HEK293 (cell line): ENCODE results near the gene ZNF8.
A peak's percentile ranks its signal among the peaks of the same experiment; 100 is the strongest.

Source experiments
- ZNF132 ChIP-seq: fragments of 450-650 bp; formaldehyde crosslinking; IDR thresholded peaks from 2 replicates; pipeline ENCODE4 v1.5.1; 2017; ENCODE audit warnings: missing biosample characterization, missing genetic modification characterization, borderline replicate concordance
- ZNF366 ChIP-seq: fragments of 450-650 bp; formaldehyde crosslinking; conservative IDR thresholded peaks from 2 replicates; pipeline ENCODE4 v1.5.1; 2016; ENCODE audit warnings: missing biosample characterization, missing genetic modification characterization
- ZNF394 ChIP-seq: fragments of 450-650 bp; formaldehyde crosslinking; IDR thresholded peaks from 2 replicates; pipeline ENCODE4 v1.5.1; 2016; ENCODE audit warnings: missing biosample characterization, missing genetic modification characterization, mild to moderate bottlenecking, moderate library complexity, borderline replicate concordance
- ZNF518A ChIP-seq: fragments of 450-650 bp; formaldehyde crosslinking; conservative IDR thresholded peaks from 2 replicates; pipeline ENCODE4 v1.5.1; 2016; ENCODE audit warnings: low read depth, missing biosample characterization, missing genetic modification characterization
- ZNF555 ChIP-seq: fragments of 450-650 bp; formaldehyde crosslinking; conservative IDR thresholded peaks from 2 replicates; pipeline ENCODE4 v1.5.1; 2017; ENCODE audit warnings: missing biosample characterization, mild to moderate bottlenecking, missing genetic modification characterization, inconsistent platforms
- ZNF561 ChIP-seq: fragments of 450-650 bp; IDR thresholded peaks from 2 replicates; pipeline ENCODE4 v1.5.1; 2018; ENCODE audit warnings: missing biosample characterization, missing genetic modification characterization, borderline replicate concordance
- ZNF629 ChIP-seq: fragments of 450-650 bp; formaldehyde crosslinking; IDR thresholded peaks from 2 replicates; pipeline ENCODE4 v1.5.1; 2017; ENCODE audit warnings: missing biosample characterization, missing genetic modification characterization
- ZNF664 ChIP-seq: fragments of 450-650 bp; formaldehyde crosslinking; IDR thresholded peaks from 2 replicates; pipeline ENCODE4 v1.5.1; 2016; ENCODE audit warnings: missing biosample characterization, missing genetic modification characterization
- ZSCAN30 ChIP-seq: fragments of 450-650 bp; IDR thresholded peaks from 2 replicates; pipeline ENCODE4 v1.5.1; 2018; ENCODE audit warnings: missing biosample characterization, mild to moderate bottlenecking, missing genetic modification characterization, moderate library complexity
- TF ChIP-seq, protein P1 (sequence below): fragments of 450-650 bp; formaldehyde crosslinking; IDR thresholded peaks from 2 replicates; pipeline ENCODE4 v1.5.1; 2016; ENCODE audit warnings: missing biosample characterization, missing genetic modification characterization, borderline replicate concordance
- TF ChIP-seq, protein P2 (sequence below): fragments of 450-650 bp; formaldehyde crosslinking; conservative IDR thresholded peaks from 2 replicates; pipeline ENCODE4 v1.5.1; 2016; ENCODE audit warnings: low read depth, missing biosample characterization, missing genetic modification characterization
- TF ChIP-seq, protein P3 (sequence below): fragments of 450-650 bp; formaldehyde crosslinking; IDR thresholded peaks from 2 replicates; pipeline ENCODE4 v1.5.1; 2016; ENCODE audit warnings: missing biosample characterization, missing genetic modification characterization
- TF ChIP-seq, protein P4 (sequence below): fragments of 450-650 bp; formaldehyde crosslinking; IDR thresholded peaks from 2 replicates; pipeline ENCODE4 v1.5.1; 2016; ENCODE audit warnings: missing biosample characterization, missing genetic modification characterization

The ZNF8 gene

DNA sequence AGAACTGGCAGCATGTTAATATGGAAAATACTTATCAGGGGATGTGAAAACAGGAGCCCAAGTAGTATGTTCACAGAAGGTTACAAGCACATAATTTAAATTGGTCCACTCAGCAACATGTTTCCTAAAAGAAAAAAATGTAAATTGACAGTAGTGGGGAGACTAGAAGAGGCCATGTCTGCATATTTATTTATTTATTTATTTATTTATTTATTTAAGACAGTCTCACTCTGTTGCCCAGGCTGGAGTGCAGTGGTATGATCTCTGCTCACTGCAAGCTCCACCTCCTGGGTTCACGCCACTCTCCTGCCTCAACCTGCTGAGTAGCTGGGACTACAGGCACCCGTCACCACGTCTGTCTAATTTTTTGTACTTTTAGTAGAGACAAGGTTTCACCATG, 13.7 kb upstream of the ZNF8 start (continued):
- TF ChIP-seq, protein P1, sequence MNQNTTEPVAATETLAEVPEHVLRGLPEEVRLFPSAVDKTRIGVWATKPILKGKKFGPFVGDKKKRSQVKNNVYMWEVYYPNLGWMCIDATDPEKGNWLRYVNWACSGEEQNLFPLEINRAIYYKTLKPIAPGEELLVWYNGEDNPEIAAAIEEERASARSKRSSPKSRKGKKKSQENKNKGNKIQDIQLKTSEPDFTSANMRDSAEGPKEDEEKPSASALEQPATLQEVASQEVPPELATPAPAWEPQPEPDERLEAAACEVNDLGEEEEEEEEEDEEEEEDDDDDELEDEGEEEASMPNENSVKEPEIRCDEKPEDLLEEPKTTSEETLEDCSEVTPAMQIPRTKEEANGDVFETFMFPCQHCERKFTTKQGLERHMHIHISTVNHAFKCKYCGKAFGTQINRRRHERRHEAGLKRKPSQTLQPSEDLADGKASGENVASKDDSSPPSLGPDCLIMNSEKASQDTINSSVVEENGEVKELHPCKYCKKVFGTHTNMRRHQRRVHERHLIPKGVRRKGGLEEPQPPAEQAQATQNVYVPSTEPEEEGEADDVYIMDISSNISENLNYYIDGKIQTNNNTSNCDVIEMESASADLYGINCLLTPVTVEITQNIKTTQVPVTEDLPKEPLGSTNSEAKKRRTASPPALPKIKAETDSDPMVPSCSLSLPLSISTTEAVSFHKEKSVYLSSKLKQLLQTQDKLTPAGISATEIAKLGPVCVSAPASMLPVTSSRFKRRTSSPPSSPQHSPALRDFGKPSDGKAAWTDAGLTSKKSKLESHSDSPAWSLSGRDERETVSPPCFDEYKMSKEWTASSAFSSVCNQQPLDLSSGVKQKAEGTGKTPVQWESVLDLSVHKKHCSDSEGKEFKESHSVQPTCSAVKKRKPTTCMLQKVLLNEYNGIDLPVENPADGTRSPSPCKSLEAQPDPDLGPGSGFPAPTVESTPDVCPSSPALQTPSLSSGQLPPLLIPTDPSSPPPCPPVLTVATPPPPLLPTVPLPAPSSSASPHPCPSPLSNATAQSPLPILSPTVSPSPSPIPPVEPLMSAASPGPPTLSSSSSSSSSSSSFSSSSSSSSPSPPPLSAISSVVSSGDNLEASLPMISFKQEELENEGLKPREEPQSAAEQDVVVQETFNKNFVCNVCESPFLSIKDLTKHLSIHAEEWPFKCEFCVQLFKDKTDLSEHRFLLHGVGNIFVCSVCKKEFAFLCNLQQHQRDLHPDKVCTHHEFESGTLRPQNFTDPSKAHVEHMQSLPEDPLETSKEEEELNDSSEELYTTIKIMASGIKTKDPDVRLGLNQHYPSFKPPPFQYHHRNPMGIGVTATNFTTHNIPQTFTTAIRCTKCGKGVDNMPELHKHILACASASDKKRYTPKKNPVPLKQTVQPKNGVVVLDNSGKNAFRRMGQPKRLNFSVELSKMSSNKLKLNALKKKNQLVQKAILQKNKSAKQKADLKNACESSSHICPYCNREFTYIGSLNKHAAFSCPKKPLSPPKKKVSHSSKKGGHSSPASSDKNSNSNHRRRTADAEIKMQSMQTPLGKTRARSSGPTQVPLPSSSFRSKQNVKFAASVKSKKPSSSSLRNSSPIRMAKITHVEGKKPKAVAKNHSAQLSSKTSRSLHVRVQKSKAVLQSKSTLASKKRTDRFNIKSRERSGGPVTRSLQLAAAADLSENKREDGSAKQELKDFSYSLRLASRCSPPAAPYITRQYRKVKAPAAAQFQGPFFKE (tag by site-specific recombination) = no peak
- TF ChIP-seq, protein P2, sequence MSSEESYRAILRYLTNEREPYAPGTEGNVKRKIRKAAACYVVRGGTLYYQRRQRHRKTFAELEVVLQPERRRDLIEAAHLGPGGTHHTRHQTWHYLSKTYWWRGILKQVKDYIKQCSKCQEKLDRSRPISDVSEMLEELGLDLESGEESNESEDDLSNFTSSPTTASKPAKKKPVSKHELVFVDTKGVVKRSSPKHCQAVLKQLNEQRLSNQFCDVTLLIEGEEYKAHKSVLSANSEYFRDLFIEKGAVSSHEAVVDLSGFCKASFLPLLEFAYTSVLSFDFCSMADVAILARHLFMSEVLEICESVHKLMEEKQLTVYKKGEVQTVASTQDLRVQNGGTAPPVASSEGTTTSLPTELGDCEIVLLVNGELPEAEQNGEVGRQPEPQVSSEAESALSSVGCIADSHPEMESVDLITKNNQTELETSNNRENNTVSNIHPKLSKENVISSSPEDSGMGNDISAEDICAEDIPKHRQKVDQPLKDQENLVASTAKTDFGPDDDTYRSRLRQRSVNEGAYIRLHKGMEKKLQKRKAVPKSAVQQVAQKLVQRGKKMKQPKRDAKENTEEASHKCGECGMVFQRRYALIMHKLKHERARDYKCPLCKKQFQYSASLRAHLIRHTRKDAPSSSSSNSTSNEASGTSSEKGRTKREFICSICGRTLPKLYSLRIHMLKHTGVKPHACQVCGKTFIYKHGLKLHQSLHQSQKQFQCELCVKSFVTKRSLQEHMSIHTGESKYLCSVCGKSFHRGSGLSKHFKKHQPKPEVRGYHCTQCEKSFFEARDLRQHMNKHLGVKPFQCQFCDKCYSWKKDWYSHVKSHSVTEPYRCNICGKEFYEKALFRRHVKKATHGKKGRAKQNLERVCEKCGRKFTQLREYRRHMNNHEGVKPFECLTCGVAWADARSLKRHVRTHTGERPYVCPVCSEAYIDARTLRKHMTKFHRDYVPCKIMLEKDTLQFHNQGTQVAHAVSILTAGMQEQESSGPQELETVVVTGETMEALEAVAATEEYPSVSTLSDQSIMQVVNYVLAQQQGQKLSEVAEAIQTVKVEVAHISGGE (tag by site-specific recombination) = peak; percentile 37; the same call in 1 of the 2 replicates
- TF ChIP-seq ZNF629 (tag by site-specific recombination) = no peak
- no peak for TF ChIP-seq ZNF132 (tag by site-specific recombination)
- no peak for TF ChIP-seq ZSCAN30 (tag by site-specific recombination)
- TF ChIP-seq, protein P3, sequence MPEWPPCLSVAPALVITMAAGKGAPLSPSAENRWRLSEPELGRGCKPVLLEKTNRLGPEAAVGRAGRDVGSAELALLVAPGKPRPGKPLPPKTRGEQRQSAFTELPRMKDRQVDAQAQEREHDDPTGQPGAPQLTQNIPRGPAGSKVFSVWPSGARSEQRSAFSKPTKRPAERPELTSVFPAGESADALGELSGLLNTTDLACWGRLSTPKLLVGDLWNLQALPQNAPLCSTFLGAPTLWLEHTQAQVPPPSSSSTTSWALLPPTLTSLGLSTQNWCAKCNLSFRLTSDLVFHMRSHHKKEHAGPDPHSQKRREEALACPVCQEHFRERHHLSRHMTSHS = no peak
- TF ChIP-seq ZNF394 (tag by site-specific recombination) = peak; percentile 67; the same call in 1 of the 2 replicates
- peak; percentile 55 for TF ChIP-seq ZNF518A (tag by site-specific recombination)
- 0 out of 2 replicates have a peak, but pooled peaks have one; percentile 18 for TF ChIP-seq ZNF664 (tag by site-specific recombination)
- TF ChIP-seq, protein P4, sequence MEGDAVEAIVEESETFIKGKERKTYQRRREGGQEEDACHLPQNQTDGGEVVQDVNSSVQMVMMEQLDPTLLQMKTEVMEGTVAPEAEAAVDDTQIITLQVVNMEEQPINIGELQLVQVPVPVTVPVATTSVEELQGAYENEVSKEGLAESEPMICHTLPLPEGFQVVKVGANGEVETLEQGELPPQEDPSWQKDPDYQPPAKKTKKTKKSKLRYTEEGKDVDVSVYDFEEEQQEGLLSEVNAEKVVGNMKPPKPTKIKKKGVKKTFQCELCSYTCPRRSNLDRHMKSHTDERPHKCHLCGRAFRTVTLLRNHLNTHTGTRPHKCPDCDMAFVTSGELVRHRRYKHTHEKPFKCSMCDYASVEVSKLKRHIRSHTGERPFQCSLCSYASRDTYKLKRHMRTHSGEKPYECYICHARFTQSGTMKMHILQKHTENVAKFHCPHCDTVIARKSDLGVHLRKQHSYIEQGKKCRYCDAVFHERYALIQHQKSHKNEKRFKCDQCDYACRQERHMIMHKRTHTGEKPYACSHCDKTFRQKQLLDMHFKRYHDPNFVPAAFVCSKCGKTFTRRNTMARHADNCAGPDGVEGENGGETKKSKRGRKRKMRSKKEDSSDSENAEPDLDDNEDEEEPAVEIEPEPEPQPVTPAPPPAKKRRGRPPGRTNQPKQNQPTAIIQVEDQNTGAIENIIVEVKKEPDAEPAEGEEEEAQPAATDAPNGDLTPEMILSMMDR (tag by site-specific recombination) = no peak
- TF ChIP-seq ZNF555 (tag by site-specific recombination) = peak; percentile 27
- TF ChIP-seq ZNF561 (tag by site-specific recombination) = no peak
- no peak for TF ChIP-seq ZNF366 (tag by site-specific recombination)
